Neural crest cell (in vitro differentiated cells): Measurements from ENCODE around the gene MAPK14. TPM values are rescaled to one million over a fixed set of nuclear protein-coding genes. Genes with fewer than 3 reads are reported as not detected.

ENCODE experiments used
- DNase-seq: peaks from one replicate; pipeline ENCODE4 v3.0.0; 2021; ENCODE audit warnings: low read depth, mixed read lengths, low spot score
- H3K27ac Mint-ChIP-seq: one replicate; pipeline ENCODE4 v1.8.0; 2021; ENCODE audit warnings: mild to moderate bottlenecking, mixed read lengths; ENCODE audit not compliant: unreplicated experiment
- H3K27me3 Mint-ChIP-seq: 2 replicates; pipeline ENCODE4 v1.8.0; 2021; ENCODE audit warnings: low read depth, mild to moderate bottlenecking, mixed read lengths
- H3K36me3 Mint-ChIP-seq: 2 replicates; pipeline ENCODE4 v1.8.0; 2021; ENCODE audit warnings: low read depth, mild to moderate bottlenecking, mixed read lengths
- H3K4me1 Mint-ChIP-seq: 2 replicates; pipeline ENCODE4 v1.8.0; 2021; ENCODE audit warnings: mixed read lengths
- H3K4me3 Mint-ChIP-seq: one replicate; pipeline ENCODE4 v1.8.0; 2021; ENCODE audit warnings: mild to moderate bottlenecking, mixed read lengths
- H3K9me3 Mint-ChIP-seq: 2 replicates; pipeline ENCODE4 v1.8.0; 2021; ENCODE audit warnings: mixed read lengths
- CTCF ChIP-seq: fragments of 200-600 bp; sonication (generic); conservative IDR thresholded peaks from 2 replicates; pipeline ENCODE4 v1.5.0; 2021; ENCODE audit warnings: antibody characterized with exemption, mild to moderate bottlenecking
- total RNA-seq: library from RNA; stranded (reverse); gene quantifications from 2 replicates; pipeline ENCODE4 v1.2.1, GENCODE V29; 2021

Gene MAPK14
- total RNA-seq, 1 donor from 2014 or later, result 31.6 TPM

DNA sequence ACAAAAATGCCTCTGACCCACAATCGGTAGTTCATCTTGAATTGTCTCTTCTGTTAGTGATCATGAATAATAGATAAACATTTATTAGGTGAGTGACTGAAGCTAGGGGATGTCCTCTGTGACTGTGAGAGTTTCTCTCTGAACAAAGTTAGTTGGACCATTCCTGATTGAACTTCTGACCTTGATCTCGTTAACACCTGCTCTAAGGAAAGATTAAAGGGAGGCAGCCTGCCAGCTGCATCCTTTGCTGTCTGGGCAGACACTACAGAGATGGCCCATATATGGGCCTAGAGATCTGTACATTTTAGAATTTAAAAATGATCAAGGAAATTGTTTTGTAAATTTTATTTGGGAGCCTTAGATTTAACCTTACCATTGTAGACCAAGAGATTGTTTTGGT lies 27.3 kb downstream of the MAPK14 start:
- DNase-seq, result no peak
- Mint-ChIP-seq H3K36me3 (peaks cover 6% of the 10 kb centered on the region), H3K9me3 (no peaks in the 10 kb centered on the region), H3K4me3 (no peak overlapping the region), H3K27me3 (no peaks in the 10 kb centered on the region), H3K27ac (no peak overlapping the region), H3K4me1 (no peaks in the 10 kb centered on the region)
- TF ChIP-seq CTCF, result no peak

GRCh38 chr6:36056178-36056577 lies 28.6 kb downstream of the MAPK14 start:
- DNase-seq, result no peak
- H3K27ac Mint-ChIP-seq, result no peak overlapping the region
- peaks cover 10% of the 10 kb centered on the region for H3K36me3 Mint-ChIP-seq
- H3K4me1 Mint-ChIP-seq, result no peaks in the 10 kb centered on the region
- H3K27me3 Mint-ChIP-seq, result no peaks in the 10 kb centered on the region
- H3K9me3 Mint-ChIP-seq, result no peaks in the 10 kb centered on the region
- TF ChIP-seq CTCF, result no peak
- H3K4me3 Mint-ChIP-seq, result no peak overlapping the region

DNA sequence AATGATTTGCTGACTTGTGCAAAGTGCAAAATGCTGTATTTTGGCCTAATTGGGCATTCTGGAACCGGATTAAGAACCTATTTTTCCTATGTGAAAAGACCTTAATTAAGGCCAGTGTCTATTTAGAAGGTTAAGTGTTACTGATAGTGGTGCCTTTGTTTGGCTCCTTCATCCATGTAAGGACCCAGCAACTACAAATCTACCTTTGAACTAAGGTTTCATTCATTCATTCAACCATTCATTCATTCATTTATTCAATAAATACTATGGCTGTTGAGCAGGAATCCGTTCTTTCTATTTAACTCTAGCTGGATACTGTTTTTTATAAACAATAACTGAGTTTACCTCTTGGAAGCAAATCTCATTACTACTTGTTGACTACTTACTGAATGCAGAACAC lies 33.6 kb downstream of the MAPK14 start:
- Mint-ChIP-seq H3K4me1 (no peaks in the 10 kb centered on the region), H3K9me3 (no peaks in the 10 kb centered on the region), H3K4me3 (no peak overlapping the region), H3K36me3 (peaks cover 10% of the 10 kb centered on the region), H3K27ac (no peak overlapping the region), H3K27me3 (no peaks in the 10 kb centered on the region)
- TF ChIP-seq CTCF, result no peak
- DNase-seq, result no peak

DNA sequence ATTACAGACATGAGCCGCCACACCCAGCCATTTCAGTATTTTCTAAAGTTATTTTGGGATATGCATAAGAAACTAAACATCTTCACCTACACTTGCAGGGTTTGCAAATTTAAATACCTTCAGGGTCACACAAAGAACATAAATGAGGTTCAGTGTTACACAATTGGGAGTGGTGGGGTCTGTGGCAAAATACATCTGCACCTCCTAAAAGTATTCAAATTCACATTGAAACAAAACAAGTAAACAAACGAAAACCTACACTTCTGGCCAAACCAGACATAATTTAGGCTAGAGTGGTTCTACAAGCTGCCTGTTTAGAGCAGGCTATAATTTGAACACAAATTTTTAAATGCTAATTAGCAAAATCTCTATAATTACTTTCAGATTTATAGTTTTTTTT lies 34.6 kb downstream of the MAPK14 start:
- DNase-seq, result no peak
- no peak overlapping the region for H3K27ac Mint-ChIP-seq
- TF ChIP-seq CTCF, result no peak
- no peak overlapping the region for H3K4me3 Mint-ChIP-seq
- no peaks in the 10 kb centered on the region for H3K9me3 Mint-ChIP-seq
- H3K27me3 Mint-ChIP-seq, result no peaks in the 10 kb centered on the region
- peaks cover 10% of the 10 kb centered on the region for H3K36me3 Mint-ChIP-seq
- no peaks in the 10 kb centered on the region for H3K4me1 Mint-ChIP-seq

- Mint-ChIP-seq H3K36me3 (peaks cover 10% of the 10 kb centered on the region), H3K4me1 (peaks cover 8% of the 10 kb centered on the region), H3K27ac (no peak overlapping the region), H3K9me3 (no peaks in the 10 kb centered on the region), H3K27me3 (no peaks in the 10 kb centered on the region), H3K4me3 (no peak overlapping the region)
- no peak for TF ChIP-seq CTCF
- no peak for DNase-seq
Observed at GRCh38 chr6:36063318-36064060, 35.9 kb downstream of the MAPK14 start.
